ENCODE measurements around the gene SH3BGRL. TPM values are rescaled to one million over a fixed set of nuclear protein-coding genes. Genes with fewer than 3 reads are reported as not detected.
A peak's percentile ranks its signal among the peaks of the same experiment; 100 is the strongest.

SH3BGRL gene
- total RNA-seq, 1 donor from 2014 or later: 192 TPM

- H3K27ac ChIP-seq: peak overlapping the region; percentile 6
- no peak overlapping the region for H3K4me3 ChIP-seq
- no peak for ATAC-seq
- intact Hi-C loops (cut with DNase I): no loop called here
- H3K27me3 ChIP-seq (ENCODE audit: low read depth): no peaks in the 10 kb centered on the region
- no peaks in the 10 kb centered on the region for H3K36me3 ChIP-seq
- H3K4me1 ChIP-seq: peaks cover 21% of the 10 kb centered on the region
- no peak for DNase-seq
- no peaks in the 10 kb centered on the region for H3K9me3 ChIP-seq
- TF ChIP-seq, protein P1, sequence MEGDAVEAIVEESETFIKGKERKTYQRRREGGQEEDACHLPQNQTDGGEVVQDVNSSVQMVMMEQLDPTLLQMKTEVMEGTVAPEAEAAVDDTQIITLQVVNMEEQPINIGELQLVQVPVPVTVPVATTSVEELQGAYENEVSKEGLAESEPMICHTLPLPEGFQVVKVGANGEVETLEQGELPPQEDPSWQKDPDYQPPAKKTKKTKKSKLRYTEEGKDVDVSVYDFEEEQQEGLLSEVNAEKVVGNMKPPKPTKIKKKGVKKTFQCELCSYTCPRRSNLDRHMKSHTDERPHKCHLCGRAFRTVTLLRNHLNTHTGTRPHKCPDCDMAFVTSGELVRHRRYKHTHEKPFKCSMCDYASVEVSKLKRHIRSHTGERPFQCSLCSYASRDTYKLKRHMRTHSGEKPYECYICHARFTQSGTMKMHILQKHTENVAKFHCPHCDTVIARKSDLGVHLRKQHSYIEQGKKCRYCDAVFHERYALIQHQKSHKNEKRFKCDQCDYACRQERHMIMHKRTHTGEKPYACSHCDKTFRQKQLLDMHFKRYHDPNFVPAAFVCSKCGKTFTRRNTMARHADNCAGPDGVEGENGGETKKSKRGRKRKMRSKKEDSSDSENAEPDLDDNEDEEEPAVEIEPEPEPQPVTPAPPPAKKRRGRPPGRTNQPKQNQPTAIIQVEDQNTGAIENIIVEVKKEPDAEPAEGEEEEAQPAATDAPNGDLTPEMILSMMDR (IDR thresholded peaks at IDR 0.05): no peak
Observed at GRCh38 chrX:81259020-81259713, 57.3 kb downstream of the SH3BGRL start.

DNA sequence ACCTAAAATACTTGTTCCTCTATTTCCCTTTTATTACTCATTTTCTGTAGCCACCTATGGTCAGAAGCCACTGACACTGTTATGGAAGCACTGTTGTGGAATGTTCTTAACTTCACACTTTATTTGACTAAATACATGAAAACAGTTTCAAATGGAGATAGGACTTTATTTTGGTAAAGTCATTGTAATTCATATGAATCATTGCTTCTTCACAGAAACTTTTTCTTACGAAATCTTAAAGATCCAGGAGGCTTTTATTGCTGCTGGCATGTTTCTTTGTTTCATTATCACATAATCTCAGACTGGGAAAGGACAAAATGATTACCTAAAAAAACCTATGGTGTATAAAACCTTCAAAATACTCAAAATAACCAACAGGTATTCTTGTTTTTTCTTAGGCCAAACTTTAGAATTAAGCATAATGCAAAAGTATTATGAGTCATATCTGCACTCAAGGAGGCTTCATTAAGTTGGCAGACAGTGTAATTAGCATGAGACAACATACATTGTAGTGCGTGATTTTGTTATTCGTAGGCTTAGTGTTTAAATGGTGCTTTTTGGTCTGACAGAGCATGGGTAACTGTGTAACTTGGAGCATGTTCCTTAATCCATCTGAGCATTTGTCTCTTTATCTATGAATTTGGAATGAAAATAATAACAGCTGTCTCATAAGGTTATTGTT is 58.0 kb downstream of the SH3BGRL start:
- H3K9me3 ChIP-seq: no peaks in the 10 kb centered on the region
- H3K4me3 ChIP-seq: no peak overlapping the region
- no peaks in the 10 kb centered on the region for H3K27me3 ChIP-seq (ENCODE audit: low read depth)
- intact Hi-C loops (cut with DNase I): no loop called here
- peak overlapping the region; percentile 6 for H3K27ac ChIP-seq
- no peak for ATAC-seq
- TF ChIP-seq, protein P1 (IDR thresholded peaks at IDR 0.05): no peak
- peaks cover 21% of the 10 kb centered on the region for H3K4me1 ChIP-seq
- H3K36me3 ChIP-seq: no peaks in the 10 kb centered on the region
- no peak for DNase-seq

- ATAC-seq: peak in 1 of 2 donors; percentile 26
- TF ChIP-seq, protein P1 (IDR thresholded peaks at IDR 0.05): no peak
Observed at GRCh38 chrX:81261576-81261975, 59.7 kb downstream of the SH3BGRL start.

GRCh38 chrX:81263059-81263458 is 61.2 kb downstream of the SH3BGRL start:
- intact Hi-C loops (cut with DNase I): no loop called here
- Histone ChIP-seq H3K4me3 (no peak overlapping the region), H3K36me3 (no peaks in the 10 kb centered on the region), H3K27ac (no peak overlapping the region), H3K9me3 (no peaks in the 10 kb centered on the region), H3K27me3 (ENCODE audit: low read depth) (no peaks in the 10 kb centered on the region), H3K4me1 (peaks cover 15% of the 10 kb centered on the region)
- ATAC-seq (no peak), DNase-seq (no peak)
- TF ChIP-seq, protein P1 (IDR thresholded peaks at IDR 0.05): no peak

More at GRCh38 chrX:81261576-81261975, 59.7 kb downstream of the SH3BGRL start:
- Histone ChIP-seq H3K27ac (no peak overlapping the region), H3K9me3 (no peaks in the 10 kb centered on the region), H3K27me3 (ENCODE audit: low read depth) (no peaks in the 10 kb centered on the region), H3K36me3 (no peaks in the 10 kb centered on the region), H3K4me1 (peaks cover 21% of the 10 kb centered on the region), H3K4me3 (no peak overlapping the region)
- intact Hi-C loops (cut with DNase I): no loop called here
- no peak for DNase-seq

DNA sequence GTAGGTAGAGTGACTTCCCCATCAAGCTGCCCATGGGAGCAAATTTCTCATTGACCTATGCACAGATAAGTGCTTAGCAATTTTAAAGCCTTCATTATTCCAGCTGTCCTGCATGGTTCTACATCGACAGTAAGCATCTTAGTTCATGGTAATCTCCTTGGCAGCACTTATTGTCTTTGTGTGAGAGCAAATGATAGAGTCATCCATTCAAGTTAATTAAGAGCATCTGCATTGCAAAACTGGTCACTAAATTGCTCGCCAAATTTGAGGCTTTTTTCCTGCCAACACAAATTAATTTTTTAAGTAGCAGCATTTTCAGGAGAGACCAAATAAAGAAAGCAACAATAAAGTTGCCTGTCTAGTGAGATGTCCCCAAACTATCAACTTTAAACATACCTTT is 76.7 kb downstream of the SH3BGRL start:
- intact Hi-C loops (cut with DNase I): no loop called here
- H3K4me1 ChIP-seq: no peaks in the 10 kb centered on the region
- no peak overlapping the region for H3K27ac ChIP-seq
- ATAC-seq: no peak
- no peaks in the 10 kb centered on the region for H3K27me3 ChIP-seq (ENCODE audit: low read depth)
- peaks cover 28% of the 10 kb centered on the region for H3K36me3 ChIP-seq
- no peaks in the 10 kb centered on the region for H3K9me3 ChIP-seq
- H3K4me3 ChIP-seq: no peak overlapping the region
- DNase-seq: no peak
- TF ChIP-seq, protein P1 (IDR thresholded peaks at IDR 0.05): no peak

Measured in lower lobe of right lung (tissue), 2 donors.